HT1080 (cell line): ENCODE results near the gene BMP7. TPM values are rescaled to one million over a fixed set of nuclear protein-coding genes. Genes with fewer than 3 reads are reported as not detected.
"Not testable (repeated sequence)": the region's sequence is repeated elsewhere in the genome, so short reads cannot be mapped to it uniquely, and the experiment has no call there.

Experiments
- DNase-seq: peaks from one replicate; pipeline ENCODE4 v3.0.0-alpha.2; 2015; ENCODE audit warnings: low read depth
- total RNA-seq: library from RNA; depleted of rRNA; stranded (reverse); fragments of >200 nt; shearing (Covaris generic); gene quantifications from 2 replicates; pipeline ENCODE4 v1.2.3, GENCODE V29; 2014

Gene BMP7
- total RNA-seq, 1 experiment from 2014 or later = 0.03 TPM

- no peak for DNase-seq
Measured at GRCh38 chr20:57267158-57267821, 849 bp upstream of the BMP7 start.

GRCh38 chr20:57265997-57266290 lies 497 bp downstream of the BMP7 start:
- no peak for DNase-seq

GRCh38 chr20:57265336-57265996 lies 975 bp downstream of the BMP7 start:
- no peak for DNase-seq

- not testable (repeated sequence) for DNase-seq
Measured at GRCh38 chr20:57264908-57265335, 1.5 kb downstream of the BMP7 start.

GRCh38 chr20:57263801-57264792 lies 2.3 kb downstream of the BMP7 start:
- no peak for DNase-seq

- DNase-seq = no peak
Measured at GRCh38 chr20:57262784-57263609, 3.4 kb downstream of the BMP7 start.

- no peak for DNase-seq
Measured at GRCh38 chr20:57262301-57262700, 4.1 kb downstream of the BMP7 start.

GRCh38 chr20:57261457-57262251 lies 4.8 kb downstream of the BMP7 start:
- no peak for DNase-seq

- DNase-seq = no peak
Measured at GRCh38 chr20:57260934-57261333, 5.5 kb downstream of the BMP7 start.

GRCh38 chr20:57259938-57260921 lies 6.2 kb downstream of the BMP7 start:
- no peak for DNase-seq

GRCh38 chr20:57259121-57259937 lies 7.1 kb downstream of the BMP7 start:
- no peak for DNase-seq

GRCh38 chr20:57257701-57258453 lies 8.6 kb downstream of the BMP7 start:
- no peak for DNase-seq

- DNase-seq = no peak
Measured at GRCh38 chr20:57256908-57257307, 9.5 kb downstream of the BMP7 start.

GRCh38 chr20:57256205-57256604 lies 10.2 kb downstream of the BMP7 start:
- DNase-seq = no peak

- no peak for DNase-seq
Measured at GRCh38 chr20:57255183-57255582, 11.3 kb downstream of the BMP7 start.

- DNase-seq = no peak
Measured at GRCh38 chr20:57252559-57253162, 13.8 kb downstream of the BMP7 start.

GRCh38 chr20:57251949-57252348 lies 14.5 kb downstream of the BMP7 start:
- no peak for DNase-seq
